ENCODE results near the gene PGM2L1.

Gene PGM2L1

GRCh38 chr11:74283580-74284180 is 114.6 kb downstream of the PGM2L1 start:
- TF ChIP-seq CTCF (IDR thresholded peaks at IDR 0.05; ENCODE audit: insufficient read depth, low read depth, low read length, missing control alignments) = no peak
- no peak overlapping the region for H3K4me3 ChIP-seq (ENCODE audit: low read depth, low read length)
- no peak for DNase-seq (ENCODE audit: low read depth)

GRCh38 chr11:74282914-74283371 is 115.3 kb downstream of the PGM2L1 start:
- no peak for DNase-seq (ENCODE audit: low read depth)
- H3K4me3 ChIP-seq (ENCODE audit: low read depth, low read length) = no peak overlapping the region
- no peak for TF ChIP-seq CTCF (IDR thresholded peaks at IDR 0.05; ENCODE audit: insufficient read depth, low read depth, low read length, missing control alignments)

GRCh38 chr11:74282421-74282820 is 115.8 kb downstream of the PGM2L1 start:
- no peak overlapping the region for H3K4me3 ChIP-seq (ENCODE audit: low read depth, low read length)
- no peak for DNase-seq (ENCODE audit: low read depth)
- no peak for TF ChIP-seq CTCF (IDR thresholded peaks at IDR 0.05; ENCODE audit: insufficient read depth, low read depth, low read length, missing control alignments)

- H3K4me3 ChIP-seq (ENCODE audit: low read depth, low read length) = no peak overlapping the region
- no peak for DNase-seq (ENCODE audit: low read depth)
- TF ChIP-seq CTCF (IDR thresholded peaks at IDR 0.05; ENCODE audit: insufficient read depth, low read depth, low read length, missing control alignments) = no peak
Observed at GRCh38 chr11:74280494-74280893, 117.7 kb downstream of the PGM2L1 start.

All from GM12865 (cell line).